Aorta (tissue), 5 donors: ENCODE data around the gene ZMIZ1. TPM values are rescaled to one million over a fixed set of nuclear protein-coding genes. Genes with fewer than 3 reads are reported as not detected.

ENCODE experiments used
- ATAC-seq: fragments of 200-7000 bp; cut with Tn5 transposase; one replicate; pipeline ENCODE4 v1.9.1; 2022; ENCODE audit warnings: moderate library complexity; ENCODE audit not compliant: low FRiP score
- DNase-seq, 2 donors: peaks; one replicate each; pipeline ENCODE4 v3.0.0-alpha.2; 2020
- H3K27ac ChIP-seq, 2 donors: one replicate each; pipeline ENCODE4 v1.5.1; 2013; ENCODE audit warnings: low read length in 2 of 2, mild to moderate bottlenecking in 2 of 2, moderate library complexity in 2 of 2, control low read depth in 1 of 2, inconsistent platforms in 1 of 2, low read depth in 1 of 2
- H3K27me3 ChIP-seq, 2 donors: one replicate each; pipeline ENCODE4 v1.6.1; 2013; ENCODE audit warnings: control low read depth in 1 of 2, low read length in 1 of 2, mild to moderate bottlenecking in 1 of 2, moderate library complexity in 1 of 2; ENCODE audit not compliant: insufficient read depth in 2 of 2, control insufficient read depth in 1 of 2
- H3K36me3 ChIP-seq, 2 donors: one replicate each; pipeline ENCODE4 v1.6.1; 2013; ENCODE audit warnings: control low read depth in 1 of 2, low read length in 1 of 2, mild to moderate bottlenecking in 1 of 2; ENCODE audit not compliant: insufficient read depth in 2 of 2, control insufficient read depth in 1 of 2
- H3K4me1 ChIP-seq, 2 donors: one replicate each; pipeline ENCODE4 v1.6.1; 2013; ENCODE audit warnings: low read length in 2 of 2, control low read depth in 1 of 2, mild to moderate bottlenecking in 1 of 2, moderate library complexity in 1 of 2; ENCODE audit not compliant: insufficient read depth in 2 of 2, control insufficient read depth in 1 of 2
- H3K4me3 ChIP-seq, 2 donors: one replicate each; pipeline ENCODE4 v1.5.1; 2013; ENCODE audit warnings: low read length in 2 of 2, control low read depth in 1 of 2, mild to moderate bottlenecking in 1 of 2
- H3K9me3 ChIP-seq: one replicate; pipeline ENCODE4 v1.6.1; 2013; ENCODE audit warnings: mild to moderate bottlenecking, low read length; ENCODE audit not compliant: control insufficient read depth
- WGBS, 2 donors: extraction: QIAGEN DNeasy Blood & Tissue Kit; methylation state at CpG; one replicate each; pipeline ENCODE4 v1.1.7; 2013; 5-methylcytosine and 5-hydroxymethylcytosine counted together
- intact Hi-C, 2 donors: fragments of 100-400 bp; cut with DNase I; formaldehyde crosslinking; loops; one replicate each; pipeline versions ENCODE4 v1.14.2 to v1.15.0; 2022
- polyA plus RNA-seq, 2 donors: library from polyadenylated mRNA; stranded (reverse); fragments of 200-250 nt; gene quantifications; one replicate each; pipeline ENCODE4 v1.2.3, GENCODE V29; 2013
- total RNA-seq, 2 donors: library from RNA; stranded (reverse); fragmentation: NEBNext Ultra II Directional; extraction: Animal tissue kit (Norgen Biotek cat#: 25700); gene quantifications; one replicate each; pipeline ENCODE4 v1.2.1, GENCODE V29; 2021
- donor health status: healthy with polysubstance abuse.
- donor health status: Bipolar disorder and iron deficiency.
- donor health status: DM: no; HTN: no; CAD: no.
- donor health status: DM: no; HTN: no; CAD: no.
- donor health status: DM: yes; HTN: yes; CAD: no.

Gene ZMIZ1
- total and polyA plus RNA-seq, 4 donors: 7.8 to 84.1 (median 28.2) TPM

GRCh38 chr10:79340646-79341244 is 272.0 kb downstream of the ZMIZ1 start:
- Histone ChIP-seq H3K9me3 (no peaks in the 10 kb centered on the region), H3K27me3 (no peaks in the 10 kb centered on the region), H3K27ac (no peak overlapping the region), H3K4me1 (no peaks in the 10 kb centered on the region), H3K4me3 (no peak overlapping the region), H3K36me3 (no peaks in the 10 kb centered on the region)
- 96 to 97% methylated on average over 5 of the region's 5 CpGs for WGBS, 2 donors
- ATAC-seq: no peak
- DNase-seq: no peak
- intact Hi-C loops: no loop called here

GRCh38 chr10:79342295-79342761 is 273.6 kb downstream of the ZMIZ1 start:
- DNase-seq: peak in 1 of 2 donors; percentile 12

GRCh38 chr10:79342811-79343561 is 274.2 kb downstream of the ZMIZ1 start:
- WGBS, 2 donors: 80% methylated on average over 10 of the region's 10 CpGs
- H3K27me3 ChIP-seq: no peaks in the 10 kb centered on the region
- no peaks in the 10 kb centered on the region for H3K9me3 ChIP-seq
- no peaks in the 10 kb centered on the region for H3K36me3 ChIP-seq
- no peak overlapping the region for H3K4me3 ChIP-seq
- H3K27ac ChIP-seq: no peak overlapping the region
- ATAC-seq: no peak
- intact Hi-C loops: no loop called here
- no peaks in the 10 kb centered on the region for H3K4me1 ChIP-seq
- no peak for DNase-seq

More at GRCh38 chr10:79342295-79342761, 273.6 kb downstream of the ZMIZ1 start:
- Histone ChIP-seq H3K27me3 (no peaks in the 10 kb centered on the region), H3K9me3 (no peaks in the 10 kb centered on the region), H3K4me3 (no peak overlapping the region), H3K4me1 (no peaks in the 10 kb centered on the region), H3K27ac (no peak overlapping the region), H3K36me3 (no peaks in the 10 kb centered on the region)
- intact Hi-C loops: no loop called here
- 96 to 97% methylated on average over 5 of the region's 5 CpGs for WGBS, 2 donors
- ATAC-seq: no peak

- H3K27me3 ChIP-seq: no peaks in the 10 kb centered on the region
- no peak overlapping the region for H3K27ac ChIP-seq
- intact Hi-C loops: no loop called here
- no peak for ATAC-seq
- DNase-seq: no peak
- H3K36me3 ChIP-seq: no peaks in the 10 kb centered on the region
- no peaks in the 10 kb centered on the region for H3K9me3 ChIP-seq
- WGBS, 2 donors: 91% methylated on average over 3 of the region's 3 CpGs
- H3K4me1 ChIP-seq: no peaks in the 10 kb centered on the region
- no peak overlapping the region for H3K4me3 ChIP-seq
Measured at GRCh38 chr10:79344502-79345195, 275.9 kb downstream of the ZMIZ1 start.

- Histone ChIP-seq H3K9me3 (no peaks in the 10 kb centered on the region), H3K4me3 (no peak overlapping the region), H3K36me3 (no peaks in the 10 kb centered on the region), H3K27ac (no peak overlapping the region), H3K4me1 (no peaks in the 10 kb centered on the region), H3K27me3 (no peaks in the 10 kb centered on the region)
- WGBS, 2 donors: 92 to 97% methylated on average over 5 of the region's 5 CpGs
- peak in 1 of 2 donors; percentile 41 for DNase-seq
- ATAC-seq: no peak
- intact Hi-C loops: no loop called here
Measured at GRCh38 chr10:79345241-79346011, 276.7 kb downstream of the ZMIZ1 start.

- Histone ChIP-seq H3K9me3 (no peaks in the 10 kb centered on the region), H3K36me3 (no peaks in the 10 kb centered on the region), H3K4me1 (no peaks in the 10 kb centered on the region), H3K27me3 (no peaks in the 10 kb centered on the region), H3K27ac (no peak overlapping the region), H3K4me3 (no peak overlapping the region)
- intact Hi-C loops: no loop called here
- WGBS, 2 donors: 94 to 96% methylated on average over 2 of the region's 2 CpGs
- DNase-seq (peak in 1 of 2 donors; percentile 33), ATAC-seq (no peak)
Measured at GRCh38 chr10:79346012-79346340, 277.2 kb downstream of the ZMIZ1 start.

GRCh38 chr10:79346388-79347225 is 277.8 kb downstream of the ZMIZ1 start:
- no peak for ATAC-seq
- DNase-seq: peak in 1 of 2 donors; percentile 55
- no peaks in the 10 kb centered on the region for H3K9me3 ChIP-seq
- 56 to 57% methylated on average over 12 of the region's 12 CpGs for WGBS, 2 donors
- H3K36me3 ChIP-seq: no peaks in the 10 kb centered on the region
- H3K27ac ChIP-seq: no peak overlapping the region
- H3K4me1 ChIP-seq: no peaks in the 10 kb centered on the region
- intact Hi-C loops: no loop called here
- H3K27me3 ChIP-seq: no peaks in the 10 kb centered on the region
- H3K4me3 ChIP-seq: no peak overlapping the region
